Prostate gland (tissue), 2 donors: ENCODE data around the gene HSPA4L.

ENCODE experiments used
- POLR2A ChIP-seq: fragments of 450-650 bp; IDR thresholded peaks from one replicate; pipeline ENCODE4 v1.6.1; 2016; ENCODE audit warnings: antibody characterized with exemption, mild to moderate bottlenecking
- TF ChIP-seq, protein P1 (sequence below), 4 experiments: fragments of 200-600 bp in 2 of 4; fragments of 450-650 bp in 2 of 4; sonication (generic) in 2 of 4; IDR thresholded peaks; 1 replicate in 3 of 4; 2 replicates in 1 of 4; pipeline ENCODE4 v1.5.1; 2016 to 2019; ENCODE audit warnings: antibody characterized with exemption in 4 of 4, mild to moderate bottlenecking in 2 of 4, moderate library complexity in 2 of 4

DNA sequence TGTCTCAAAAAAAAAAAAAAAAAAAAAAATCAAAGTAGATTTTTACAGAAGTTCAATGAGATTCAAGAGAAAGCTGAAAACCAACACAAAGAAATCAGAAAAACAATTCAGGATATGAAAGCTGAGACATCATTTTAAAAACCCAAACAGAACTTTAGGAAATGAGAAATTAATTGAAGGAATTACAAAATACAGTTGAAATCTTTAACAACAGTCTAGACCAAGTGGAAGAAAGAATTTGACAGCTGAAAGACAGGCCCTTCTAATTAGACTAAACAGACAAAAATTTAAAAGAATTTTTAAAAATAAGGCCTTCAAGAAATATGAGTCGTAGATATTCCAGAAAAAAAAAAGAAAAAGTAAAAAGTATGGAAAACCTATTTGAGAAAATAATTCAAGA is 64.6 kb downstream of the HSPA4L start:
- TF ChIP-seq, protein P1, sequence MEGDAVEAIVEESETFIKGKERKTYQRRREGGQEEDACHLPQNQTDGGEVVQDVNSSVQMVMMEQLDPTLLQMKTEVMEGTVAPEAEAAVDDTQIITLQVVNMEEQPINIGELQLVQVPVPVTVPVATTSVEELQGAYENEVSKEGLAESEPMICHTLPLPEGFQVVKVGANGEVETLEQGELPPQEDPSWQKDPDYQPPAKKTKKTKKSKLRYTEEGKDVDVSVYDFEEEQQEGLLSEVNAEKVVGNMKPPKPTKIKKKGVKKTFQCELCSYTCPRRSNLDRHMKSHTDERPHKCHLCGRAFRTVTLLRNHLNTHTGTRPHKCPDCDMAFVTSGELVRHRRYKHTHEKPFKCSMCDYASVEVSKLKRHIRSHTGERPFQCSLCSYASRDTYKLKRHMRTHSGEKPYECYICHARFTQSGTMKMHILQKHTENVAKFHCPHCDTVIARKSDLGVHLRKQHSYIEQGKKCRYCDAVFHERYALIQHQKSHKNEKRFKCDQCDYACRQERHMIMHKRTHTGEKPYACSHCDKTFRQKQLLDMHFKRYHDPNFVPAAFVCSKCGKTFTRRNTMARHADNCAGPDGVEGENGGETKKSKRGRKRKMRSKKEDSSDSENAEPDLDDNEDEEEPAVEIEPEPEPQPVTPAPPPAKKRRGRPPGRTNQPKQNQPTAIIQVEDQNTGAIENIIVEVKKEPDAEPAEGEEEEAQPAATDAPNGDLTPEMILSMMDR (IDR thresholded peaks at IDR 0.05), result no peak
- no peak for TF ChIP-seq POLR2A
